K562 (cell line): ENCODE results near the gene TCIRG1. TPM values are rescaled to one million over a fixed set of nuclear protein-coding genes. Genes with fewer than 3 reads are reported as not detected.

Experiments
- ATAC-seq: fragments of 200-7000 bp; cut with Tn5 transposase; 3 replicates; pipeline ENCODE4 v1.9.1; 2020; ENCODE audit warnings: moderate library complexity
- BruUV-seq: library from RNA; stranded (reverse); fragments of 400-500 nt; replicated peaks from 2 replicates; lab custom pipeline; 2021; lab: Mats Ljungman, UMichigan
- CTCF ChIA-PET: fragments of 300-600 bp; formaldehyde crosslinking; extraction: SDS; loops from one replicate; lab custom pipeline; 2021; ENCODE audit warnings: low intra/inter-chr PET ratio; lab: Yijun Ruan, JAX
- POLR2A ChIA-PET: fragments of 300-600, 350-650 bp; sonication (Branson Sonifier 250); formaldehyde crosslinking; extraction: SDS; loops from one replicate; lab custom pipeline; 2021; ENCODE audit warnings: antibody characterized with exemption, inconsistent platforms; lab: Yijun Ruan, JAX
- DNase-seq, 4 experiments: peaks; one replicate each; pipeline versions ENCODE4 v3.0.0 to v3.0.0-alpha.2; 2011 to 2018; ENCODE audit warnings: low spot score in 3 of 4, mixed read lengths in 3 of 4; ENCODE audit errors: extremely low read depth in 1 of 4
- FAIRE-seq: peaks from 2 replicates; lab custom pipeline; 2011; peaks lifted over from hg19 to GRCh38; lab: Jason Lieb, UNC
- H2AFZ ChIP-seq: 2 replicates; pipeline ENCODE4 v1.6.0; 2011; ENCODE audit warnings: low read depth, low read length, control low read depth, inconsistent platforms
- H3K27ac ChIP-seq: fragments of 200-600 bp; 3 replicates; pipeline ENCODE4 v1.8.0; 2011; ENCODE audit warnings: low read depth, mild to moderate bottlenecking, control low read depth, inconsistent platforms, low read length, moderate library complexity, mixed read lengths; ENCODE audit errors: extremely low read depth
- H3K27me3 ChIP-seq, 2 experiments: fragments of 300-600 bp in 1 of 2; 2 replicates in 1 of 2; 3 replicates in 1 of 2; pipeline versions ENCODE4 v1.6.0 to v1.8.0; 2011; ENCODE audit warnings: inconsistent platforms in 2 of 2, low read length in 2 of 2, mild to moderate bottlenecking in 1 of 2, mixed read lengths in 1 of 2, moderate library complexity in 1 of 2; ENCODE audit not compliant: control insufficient read depth in 2 of 2, insufficient read depth in 2 of 2
- H3K36me3 ChIP-seq: fragments of 300-600 bp; 3 replicates; pipeline ENCODE4 v1.8.0; 2011; ENCODE audit warnings: mild to moderate bottlenecking, low read length, inconsistent platforms; ENCODE audit not compliant: control insufficient read depth, insufficient read depth
- H3K4me1 ChIP-seq, 2 experiments: fragments of 200-600 bp in 1 of 2; replicated peaks in 1 of 2; 2 replicates in 1 of 2; 3 replicates in 1 of 2; pipeline versions ENCODE4 v1.5.1 to v1.8.0; 2011; ENCODE audit warnings: inconsistent platforms in 2 of 2, low read length in 2 of 2, mild to moderate bottlenecking in 1 of 2, mixed read lengths in 1 of 2, moderate library complexity in 1 of 2; ENCODE audit not compliant: control insufficient read depth in 2 of 2, insufficient read depth in 2 of 2
- H3K4me2 ChIP-seq: 2 replicates; pipeline ENCODE4 v1.6.1; 2011; ENCODE audit warnings: low read length, control low read depth, inconsistent platforms, mixed read lengths; ENCODE audit not compliant: insufficient read depth
- H3K4me3 ChIP-seq: fragments of 200-600 bp; sonication (generic), shearing (Covaris generic); 2 replicates; pipeline ENCODE4 v1.5.1; 2016; ENCODE audit warnings: control low read depth, inconsistent platforms
- H3K79me2 ChIP-seq: fragments of 200-600 bp; 3 replicates; pipeline ENCODE4 v1.8.0; 2011; ENCODE audit warnings: low read length, inconsistent platforms; ENCODE audit not compliant: control insufficient read depth, insufficient read depth
- H3K9ac ChIP-seq, 2 experiments: 2 replicates each; pipeline versions ENCODE4 v1.6.0 to v1.6.1; 2011; ENCODE audit warnings: low read depth in 2 of 2, low read length in 2 of 2, control low read depth in 1 of 2, inconsistent platforms in 1 of 2, mild to moderate bottlenecking in 1 of 2, mixed read lengths in 1 of 2; ENCODE audit not compliant: insufficient read depth in 1 of 2
- H3K9me1 ChIP-seq: one replicate; pipeline ENCODE4 v1.6.0; 2011; ENCODE audit warnings: inconsistent platforms, mild to moderate bottlenecking, low read length, moderate library complexity; ENCODE audit not compliant: control insufficient read depth, insufficient read depth
- H3K9me3 ChIP-seq: replicated peaks from 2 replicates; pipeline ENCODE4 v1.5.1; 2011; ENCODE audit warnings: low read depth, low read length, inconsistent platforms; ENCODE audit not compliant: control insufficient read depth, insufficient read depth
- H4K20me1 ChIP-seq: replicated peaks from 2 replicates; pipeline ENCODE4 v1.6.1; 2011; ENCODE audit warnings: low read length, inconsistent platforms, mixed read lengths; ENCODE audit not compliant: control insufficient read depth, insufficient read depth
- ARID2 ChIP-seq: fragments of 450-650 bp; IDR thresholded peaks from 2 replicates; pipeline ENCODE4 v1.6.1; 2017; ENCODE audit warnings: antibody characterized with exemption, mild to moderate bottlenecking
- CBX1 ChIP-seq: sonication (generic); IDR thresholded peaks from 2 replicates; pipeline ENCODE4 v1.6.1; 2016; ENCODE audit warnings: antibody characterized with exemption, low read depth, mild to moderate bottlenecking
- KLF16 ChIP-seq: IDR thresholded peaks from 2 replicates; pipeline ENCODE4 v1.6.1; 2016; ENCODE audit warnings: antibody characterized with exemption
- MAFG ChIP-seq: fragments of 450-650 bp; conservative IDR thresholded peaks from 2 replicates; pipeline ENCODE4 v1.6.1; 2016; ENCODE audit warnings: missing genetic modification characterization, missing compliant biosample characterization
- NR4A1 ChIP-seq, 2 experiments: fragments of 250-450 bp in 1 of 2; fragments of 450-650 bp in 1 of 2; sonication (Bioruptor Pico) in 1 of 2; IDR thresholded peaks; 2 replicates each; pipeline versions ENCODE4 v1.4.0 to v1.6.1; 2016 to 2020; ENCODE audit warnings: mild to moderate bottlenecking in 2 of 2, missing compliant biosample characterization in 1 of 2, missing genetic modification characterization in 1 of 2, moderate library complexity in 1 of 2
- TAF15 ChIP-seq: fragments of 200-400 bp; formaldehyde crosslinking; IDR thresholded peaks from 2 replicates; pipeline ENCODE4 v1.6.1; 2017; ENCODE audit warnings: mild to moderate bottlenecking, low read depth, low read length, moderate library complexity
- TFAM ChIP-seq: fragments of 250-450 bp; sonication (Bioruptor Pico); conservative IDR thresholded peaks from 2 replicates; pipeline ENCODE4 v1.5.0; 2021; ENCODE audit warnings: mild to moderate bottlenecking, moderate library complexity
- THRA ChIP-seq: fragments of 450-650 bp; IDR thresholded peaks from 2 replicates; pipeline ENCODE4 v1.6.1; 2017; ENCODE audit warnings: mild to moderate bottlenecking, moderate library complexity
- XRCC4 ChIP-seq: IDR thresholded peaks from one replicate; pipeline ENCODE4 v1.6.1; 2011; ENCODE audit not compliant: insufficient read depth, insufficient read length; ENCODE audit errors: extremely low read depth
- WGBS: fragments of 100-300 bp; shearing (Covaris generic); methylation state at CpG from one replicate; pipeline ENCODE4 v1.1.6; 2016; ENCODE audit warnings: low coverage, mixed read lengths; ENCODE audit not compliant: insufficient coverage; ENCODE audit errors: missing lambda C conversion rate; 5-methylcytosine and 5-hydroxymethylcytosine counted together
- in situ Hi-C: fragments of 300-500 bp; cut with MboI; formaldehyde crosslinking; loops from 4 replicates; pipeline ENCODE4 v1.15.0; 2018; ENCODE audit warnings: inconsistent platforms, mixed read lengths
- intact Hi-C: fragments of 100-400 bp; cut with micrococcal nuclease; formaldehyde crosslinking; loops from 2 replicates; pipeline ENCODE4 v1.14.2; 2022
- polyA plus RNA-seq, 8 experiments: library from polyadenylated mRNA; depleted of rRNA in 4 of 8; stranded (reverse) in 5 of 8; unstranded in 3 of 8; fragments of >200 nt; fragmentation: Nextera tagmentation in 2 of 8; fragmentation: Illumina TruSeq in 1 of 8; extraction: Ambion mirVana in 2 of 8; extraction: Trizol in 1 of 8; gene quantifications; 2 replicates each; pipeline versions ENCODE4 v1.2.1 to v1.2.3, GENCODE V29; 2011 to 2014; ENCODE audit warnings: inconsistent platforms in 1 of 8, missing spikeins in 1 of 8
- total RNA-seq, 7 experiments: library from RNA; depleted of rRNA in 6 of 7; stranded (reverse); fragments of >200 nt in 6 of 7; fragmentation: Illumina TruSeq in 2 of 7; extraction: Trizol in 2 of 7; gene quantifications; 2 replicates each; pipeline versions ENCODE4 v1.2.1 to v1.2.3, GENCODE V29; 2011 to 2021; ENCODE audit warnings: low replicate concordance in 1 of 7
- TF ChIP-seq, protein P1 (sequence below): sonication (generic); formaldehyde crosslinking; IDR thresholded peaks from 2 replicates; pipeline ENCODE4 v1.8.1; 2022; ENCODE audit warnings: missing genetic modification reagents

The TCIRG1 gene
- total and polyA plus RNA-seq, 9 of the 15 experiments (the other 6 are each of a cell fraction or from before 2014, with no cell fraction given): 0.49 to 143 (median 24.4) TPM

GRCh38 chr11:68066742-68067141 lies 27.9 kb downstream of the TCIRG1 start:
- TF ChIP-seq TFAM (CRISPR knock-in tag) (no peak), KLF16 (no peak), XRCC4 (no peak), THRA (no peak), TAF15 (no peak), ARID2 (no peak), NR4A1 (CRISPR knock-in tag; IDR thresholded peaks at IDR 0.05) (no peak), NR4A1 (tag; IDR thresholded peaks at IDR 0.05) (no peak), MAFG (tag) (no peak), CBX1 (no peak)
- TF ChIP-seq, protein P1, sequence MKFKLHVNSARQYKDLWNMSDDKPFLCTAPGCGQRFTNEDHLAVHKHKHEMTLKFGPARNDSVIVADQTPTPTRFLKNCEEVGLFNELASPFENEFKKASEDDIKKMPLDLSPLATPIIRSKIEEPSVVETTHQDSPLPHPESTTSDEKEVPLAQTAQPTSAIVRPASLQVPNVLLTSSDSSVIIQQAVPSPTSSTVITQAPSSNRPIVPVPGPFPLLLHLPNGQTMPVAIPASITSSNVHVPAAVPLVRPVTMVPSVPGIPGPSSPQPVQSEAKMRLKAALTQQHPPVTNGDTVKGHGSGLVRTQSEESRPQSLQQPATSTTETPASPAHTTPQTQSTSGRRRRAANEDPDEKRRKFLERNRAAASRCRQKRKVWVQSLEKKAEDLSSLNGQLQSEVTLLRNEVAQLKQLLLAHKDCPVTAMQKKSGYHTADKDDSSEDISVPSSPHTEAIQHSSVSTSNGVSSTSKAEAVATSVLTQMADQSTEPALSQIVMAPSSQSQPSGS: no peak
- no peak for DNase-seq
- H3K27ac ChIP-seq: no peak overlapping the region
- peaks cover 94% of the 10 kb centered on the region for H3K36me3 ChIP-seq
- H2AFZ ChIP-seq: no peak overlapping the region
- CTCF ChIA-PET: no interaction called here
- intact Hi-C loops: no loop called here
- H3K4me2 ChIP-seq: no peak overlapping the region
- no peak for FAIRE-seq
- no peaks in the 10 kb centered on the region for H3K79me2 ChIP-seq
- no peaks in the 10 kb centered on the region for H4K20me1 ChIP-seq
- in situ Hi-C loops: no loop called here
- WGBS: 91% methylated on average over 3 of the region's 3 CpGs
- no peaks in the 10 kb centered on the region for H3K9me1 ChIP-seq
- no peaks in the 10 kb centered on the region for H3K9me3 ChIP-seq
- no peak overlapping the region for H3K4me3 ChIP-seq
- POLR2A ChIA-PET: interaction anchor here (1.1 kb wide), 1 partner anchor 38 kb away, joined by 3 read pairs; no protein-coding TSS in a partner anchor
- H3K27me3 ChIP-seq: no peaks in the 10 kb centered on the region
- no peaks in the 10 kb centered on the region for H3K4me1 ChIP-seq
- no peak for ATAC-seq
- no peak overlapping the region for H3K9ac ChIP-seq
- no TSS peak for BruUV-seq
